ENCODE data around the gene CDON.
A peak's percentile ranks its signal among the peaks of the same experiment; 100 is the strongest.
"Not testable (repeated sequence)": the region's sequence is repeated elsewhere in the genome, so short reads cannot be mapped to it uniquely, and the experiment has no call there.

CDON gene

DNA sequence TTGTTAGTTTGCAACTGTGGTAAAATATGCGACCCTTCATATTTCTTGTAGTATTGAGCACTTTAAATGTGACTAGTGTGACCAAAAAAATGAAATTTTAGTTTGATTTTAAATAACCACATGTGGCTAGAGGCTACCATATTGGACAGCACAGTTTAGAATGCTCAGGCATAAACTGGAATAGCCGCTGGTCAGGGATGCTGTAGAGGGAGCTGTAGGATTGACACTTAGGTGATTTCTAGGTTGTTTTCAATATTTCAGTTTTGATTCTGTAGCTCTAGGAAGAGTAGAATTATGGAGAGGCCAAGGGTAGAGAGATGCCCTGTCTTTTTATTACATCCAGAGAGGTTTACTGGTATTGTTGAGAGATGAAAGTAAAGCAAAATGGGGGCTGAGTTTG, 127.6 kb downstream of the CDON start:
- H3K27ac ChIP-seq, result no peak overlapping the region
- no peak overlapping the region for H3K4me3 ChIP-seq

DNA sequence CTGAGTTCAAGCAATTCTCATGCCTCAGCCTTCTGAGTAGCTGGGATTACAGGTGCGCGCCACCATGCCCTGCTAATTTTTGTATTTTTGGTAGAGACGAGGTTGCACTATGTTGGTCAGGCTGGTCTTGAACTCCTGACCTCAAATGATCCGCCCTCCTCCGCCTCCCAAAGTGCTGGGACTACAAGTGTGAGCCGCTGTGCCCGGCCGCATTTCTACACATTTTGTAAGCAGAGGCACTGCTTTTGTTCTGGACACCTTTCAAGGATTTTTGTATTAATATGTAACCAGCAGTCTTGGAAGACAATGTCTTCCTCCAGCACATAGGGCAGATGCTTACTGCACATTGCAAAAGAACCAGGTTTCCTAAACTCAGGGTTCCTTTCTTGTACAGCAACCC, 128.2 kb downstream of the CDON start:
- Histone ChIP-seq H3K4me3 (no peak overlapping the region), H3K27ac (no peak overlapping the region)

GRCh38 chr11:125933030-125933813, 129.4 kb downstream of the CDON start:
- H3K27ac ChIP-seq, result no peak overlapping the region
- H3K4me3 ChIP-seq, result no peak overlapping the region

DNA sequence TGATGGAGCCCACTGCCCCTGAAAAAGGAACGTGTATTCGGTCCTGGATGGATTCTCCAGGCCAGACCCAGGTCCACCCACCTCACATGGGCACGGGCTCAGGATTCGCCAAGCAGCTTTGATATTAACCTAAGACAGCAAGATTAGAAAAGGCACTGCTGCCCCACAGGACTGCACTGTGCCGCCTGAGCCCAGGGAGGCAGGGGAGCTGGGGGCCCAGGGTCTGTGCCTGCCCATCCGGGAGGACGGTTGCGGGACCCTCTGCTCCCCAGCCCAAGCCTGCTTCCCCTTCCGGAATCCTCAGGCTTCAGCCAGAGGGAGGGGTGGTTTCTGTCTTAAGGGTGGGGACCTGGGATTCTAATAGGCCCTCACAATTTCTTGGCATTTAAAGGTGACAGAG, 130.4 kb downstream of the CDON start:
- H3K27ac ChIP-seq, result no peak overlapping the region
- no peak overlapping the region for H3K4me3 ChIP-seq

GRCh38 chr11:125931668-125932067, 131.0 kb downstream of the CDON start:
- Histone ChIP-seq H3K27ac (no peak overlapping the region), H3K4me3 (no peak overlapping the region)

DNA sequence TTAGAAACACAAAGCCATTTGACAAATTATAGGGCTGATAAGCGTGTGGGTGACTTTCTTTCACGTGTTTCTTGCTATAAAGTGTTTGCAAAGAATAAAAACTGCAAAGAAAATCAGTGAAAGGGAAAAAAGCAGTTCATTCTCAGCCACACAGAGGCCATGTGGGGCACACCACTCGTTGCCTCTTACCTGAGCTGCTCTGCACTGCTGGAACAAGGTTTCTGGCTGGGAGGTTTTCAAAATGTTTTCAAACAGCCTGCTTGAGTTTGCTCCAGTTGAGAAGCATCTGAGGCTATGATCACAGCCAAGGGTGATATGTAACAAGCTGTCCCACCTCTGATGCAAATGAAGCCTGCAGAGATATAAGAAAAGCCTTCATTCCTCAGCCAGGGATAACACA, 131.6 kb downstream of the CDON start:
- no peak overlapping the region for H3K27ac ChIP-seq
- no peak overlapping the region for H3K4me3 ChIP-seq

- no peak overlapping the region for H3K4me3 ChIP-seq
- H3K27ac ChIP-seq, result peak overlapping the region in 1 of 21 experiments; percentile 25
These were observed 132.6 kb downstream of the CDON start for GRCh38 chr11:125930076-125930450.

GRCh38 chr11:125929445-125930075, 133.1 kb downstream of the CDON start:
- Histone ChIP-seq H3K27ac (no peak overlapping the region), H3K4me3 (no peak overlapping the region)

DNA sequence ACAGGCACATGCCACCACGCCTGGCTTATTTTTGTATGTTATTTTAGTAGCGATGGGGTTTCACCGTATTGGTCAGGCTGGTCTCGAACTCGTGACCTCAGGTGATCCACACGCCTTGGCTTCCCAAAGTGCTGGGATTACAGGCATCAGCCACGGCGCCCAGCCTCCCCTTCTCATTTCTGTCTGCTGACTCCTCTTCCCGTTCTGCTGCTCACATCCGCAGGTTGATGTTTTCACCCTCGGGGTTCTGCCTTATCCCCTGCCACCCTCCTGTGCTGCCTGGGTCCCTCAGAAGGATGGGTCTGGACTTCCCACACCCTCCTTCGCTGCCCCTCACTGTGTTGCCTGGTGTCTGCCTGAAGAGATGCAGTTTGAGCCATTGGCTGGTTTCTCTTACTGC, 136.0 kb downstream of the CDON start:
- no peak overlapping the region for H3K4me3 ChIP-seq

DNA sequence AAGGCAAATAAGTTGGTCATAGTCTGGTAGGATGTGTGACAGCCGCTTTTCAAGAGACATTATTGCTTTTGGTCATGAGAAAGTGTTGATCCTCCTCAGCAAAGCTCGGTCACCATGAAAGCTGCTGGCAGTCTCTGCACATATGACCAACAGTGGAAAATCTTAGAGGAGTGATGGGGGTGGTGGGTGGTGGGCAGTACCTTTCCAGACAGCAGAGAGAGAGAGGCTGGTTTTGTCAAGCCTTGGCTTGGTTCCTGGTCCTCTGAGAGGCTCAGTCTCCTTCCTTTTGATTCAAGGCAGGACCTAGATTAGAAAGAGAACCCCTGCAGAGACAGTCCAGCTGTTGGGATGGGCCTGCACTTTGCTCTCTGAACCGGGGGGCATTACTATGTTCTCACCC, 136.9 kb downstream of the CDON start:
- H3K27ac ChIP-seq, result no peak overlapping the region

More for the DNA sequence above, 136.0 kb downstream of the CDON start:
- no peak overlapping the region for H3K27ac ChIP-seq

DNA sequence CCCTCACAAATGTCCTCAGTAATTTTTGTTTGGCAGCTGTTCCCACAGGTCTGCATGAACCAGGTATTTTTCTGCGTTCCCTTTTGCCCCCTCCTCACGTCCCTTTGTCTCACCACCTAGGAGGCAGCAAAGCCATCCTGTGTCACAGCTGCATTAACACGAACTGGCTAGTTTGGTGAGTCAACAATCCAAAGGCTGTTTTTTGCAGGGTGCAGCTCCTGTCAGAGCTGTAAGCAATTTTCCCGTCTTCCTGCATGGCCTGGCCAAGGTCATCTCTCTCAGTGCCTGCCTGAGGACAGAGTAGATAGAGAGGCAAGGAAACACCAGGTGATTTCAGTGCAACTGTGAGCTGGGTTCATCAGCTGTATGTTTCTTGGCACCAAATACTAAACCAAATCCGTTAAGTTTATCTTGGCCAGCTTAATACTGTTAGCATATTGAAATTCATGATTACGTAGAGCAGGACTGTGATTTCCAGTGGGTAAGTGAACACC, 137.4 kb downstream of the CDON start:
- Histone ChIP-seq H3K4me3 (no peak overlapping the region), H3K27ac (no peak overlapping the region)

More for the DNA sequence above, 136.9 kb downstream of the CDON start:
- no peak overlapping the region for H3K4me3 ChIP-seq

DNA sequence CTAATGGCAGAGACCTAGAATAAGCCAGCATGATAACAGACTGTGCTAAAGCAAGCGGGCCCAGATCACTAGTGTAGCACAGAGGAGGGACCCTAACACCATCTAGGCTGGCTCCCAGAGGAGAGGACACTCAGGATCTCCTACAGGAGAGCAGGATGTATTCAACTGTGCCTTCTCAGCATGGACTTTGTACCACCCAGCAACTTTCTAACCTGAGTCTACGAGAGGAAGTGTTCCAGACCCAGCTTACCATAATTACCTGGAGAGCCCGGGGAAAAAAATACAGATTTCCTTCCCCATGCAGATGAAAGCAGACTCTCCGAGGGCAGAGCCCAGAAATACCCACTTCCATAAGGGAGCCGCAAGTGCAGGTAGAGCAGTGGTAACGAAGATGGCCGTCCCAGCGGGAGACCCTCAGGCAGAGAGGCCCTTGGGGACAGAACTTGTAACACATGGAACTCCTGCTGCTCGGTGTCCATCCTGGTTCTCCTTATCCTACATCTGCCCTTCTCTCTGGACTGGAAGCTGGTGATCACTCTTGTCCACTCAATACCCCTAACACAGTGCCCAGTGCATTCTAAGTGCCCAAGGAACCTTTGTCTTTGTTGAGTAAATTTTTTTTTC, 138.2 kb downstream of the CDON start:
- H3K4me3 ChIP-seq, result no peak overlapping the region
- H3K27ac ChIP-seq, result no peak overlapping the region

GRCh38 chr11:125923633-125924032, 139.0 kb downstream of the CDON start:
- no peak overlapping the region for H3K27ac ChIP-seq

DNA sequence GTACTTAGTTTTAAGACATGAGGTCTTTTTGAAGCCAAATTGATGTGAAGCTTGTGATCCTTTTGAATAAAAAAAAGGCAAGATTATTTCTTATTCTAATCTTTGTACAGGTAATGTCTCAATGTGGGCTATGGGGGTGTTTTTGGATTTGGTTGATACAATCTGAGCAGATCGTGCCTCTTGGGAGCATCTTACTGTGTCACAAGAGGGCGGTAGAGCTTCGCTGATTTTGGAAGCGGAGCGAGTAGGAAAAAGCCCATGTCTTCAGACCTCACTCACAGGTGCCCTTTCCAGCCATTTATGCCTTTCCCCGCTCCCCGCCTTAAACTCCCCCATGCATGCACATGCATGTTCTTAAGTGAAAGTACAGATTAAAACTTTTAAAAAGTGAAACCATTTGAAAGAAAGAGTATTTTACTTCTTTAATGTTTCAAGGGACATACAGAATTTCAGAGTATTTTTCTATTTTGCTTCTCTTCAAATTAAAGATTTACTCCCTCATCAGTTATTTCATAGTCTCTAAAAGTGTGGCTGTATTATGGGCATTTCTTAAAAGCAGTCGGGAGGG, 139.6 kb downstream of the CDON start:
- no peak overlapping the region for H3K4me3 ChIP-seq

More at GRCh38 chr11:125923633-125924032, 139.0 kb downstream of the CDON start:
- H3K4me3 ChIP-seq, result no peak overlapping the region

GRCh38 chr11:125922156-125922555, 140.5 kb downstream of the CDON start:
- Histone ChIP-seq H3K27ac (no peak overlapping the region), H3K4me3 (no peak overlapping the region)

More for the DNA sequence above, 139.6 kb downstream of the CDON start:
- no peak overlapping the region for H3K27ac ChIP-seq

GRCh38 chr11:125921042-125921441, 141.6 kb downstream of the CDON start:
- no peak overlapping the region for H3K27ac ChIP-seq
- H3K4me3 ChIP-seq, result no peak overlapping the region

DNA sequence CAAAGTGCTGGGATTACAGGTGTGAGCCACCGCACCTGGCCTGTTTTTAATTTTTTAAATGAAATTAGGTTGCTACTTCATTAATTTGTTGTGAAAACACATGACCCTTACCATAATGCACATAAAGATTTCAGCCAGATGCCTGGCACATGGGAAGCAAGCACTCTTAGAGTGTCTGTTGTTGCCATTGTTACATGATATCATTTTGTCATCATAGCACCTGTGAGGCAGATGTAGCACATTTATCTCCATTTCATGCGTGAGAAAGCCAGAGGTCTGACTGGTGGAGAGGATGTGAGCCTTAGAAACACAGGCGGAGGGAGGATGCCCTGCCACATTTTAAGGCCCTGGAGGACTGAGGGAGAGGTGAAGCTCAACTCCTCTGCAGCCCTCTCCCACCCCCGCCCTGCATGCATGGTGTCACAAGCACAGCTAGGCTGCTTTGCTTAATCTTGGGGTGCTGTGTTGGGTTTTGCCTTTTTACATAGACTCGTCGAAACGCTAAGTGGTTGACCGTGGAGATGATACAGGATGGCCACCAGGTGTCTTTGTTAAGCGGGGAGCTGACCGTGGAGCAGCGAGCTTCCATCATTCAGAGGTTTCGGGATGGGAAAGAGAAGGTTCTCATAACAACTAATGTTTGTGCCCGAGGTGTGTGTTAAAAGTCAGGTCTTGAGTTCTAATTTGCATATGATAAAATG, 144.4 kb downstream of the CDON start:
- Histone ChIP-seq H3K4me3 (no peak overlapping the region), H3K27ac (no peak overlapping the region)

- Histone ChIP-seq H3K4me3 (no peak overlapping the region), H3K27ac (no peak overlapping the region)
These were observed 145.9 kb downstream of the CDON start for GRCh38 chr11:125916683-125917347.

DNA sequence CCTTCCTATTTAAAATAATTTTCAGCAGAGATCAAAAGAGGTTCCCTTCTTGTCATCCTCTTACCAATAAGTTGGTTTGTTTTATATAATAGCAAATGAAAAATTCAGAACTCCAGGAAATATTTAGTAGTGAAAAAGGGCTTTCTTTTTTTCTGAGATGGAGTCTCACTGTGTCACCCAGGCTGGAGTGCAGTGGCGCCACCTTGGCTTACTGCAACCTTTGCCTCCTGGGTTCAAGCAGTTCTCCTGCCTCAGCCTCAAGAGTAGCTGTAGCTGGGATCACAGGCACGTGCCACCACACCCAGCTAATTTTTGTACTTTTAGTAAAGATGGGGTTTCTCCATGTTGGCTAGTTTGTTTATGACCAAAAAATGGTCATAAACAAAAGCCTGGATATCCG, 148.1 kb downstream of the CDON start:
- H3K4me3 ChIP-seq, H3K27ac ChIP-seq: not testable (repeated sequence)
